ENCODE measurements around the gene CES4A.
"Not testable (repeated sequence)": the region's sequence is repeated elsewhere in the genome, so short reads cannot be mapped to it uniquely, and the experiment has no call there.

The CES4A gene

GRCh38 chr16:67024384-67025209, 36.2 kb downstream of the CES4A start:
- no peak for DNase-seq

DNA sequence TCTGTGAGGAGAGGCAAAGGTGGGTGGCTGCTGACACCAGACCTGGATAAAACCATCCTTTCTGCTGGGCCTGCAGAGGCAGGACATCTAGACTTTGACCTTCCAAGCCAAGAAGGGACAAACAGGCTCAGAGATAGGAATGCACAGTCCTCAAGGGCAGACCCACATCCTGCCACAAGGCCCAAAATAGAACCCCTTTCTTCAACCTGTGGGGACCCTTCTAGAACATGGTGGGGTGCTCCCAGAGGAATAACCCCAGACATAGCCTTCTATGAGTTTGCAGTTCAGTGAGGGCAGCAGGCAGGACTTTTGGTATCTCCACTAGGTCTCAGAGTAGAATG, 36.8 kb downstream of the CES4A start:
- no peak for DNase-seq

DNA sequence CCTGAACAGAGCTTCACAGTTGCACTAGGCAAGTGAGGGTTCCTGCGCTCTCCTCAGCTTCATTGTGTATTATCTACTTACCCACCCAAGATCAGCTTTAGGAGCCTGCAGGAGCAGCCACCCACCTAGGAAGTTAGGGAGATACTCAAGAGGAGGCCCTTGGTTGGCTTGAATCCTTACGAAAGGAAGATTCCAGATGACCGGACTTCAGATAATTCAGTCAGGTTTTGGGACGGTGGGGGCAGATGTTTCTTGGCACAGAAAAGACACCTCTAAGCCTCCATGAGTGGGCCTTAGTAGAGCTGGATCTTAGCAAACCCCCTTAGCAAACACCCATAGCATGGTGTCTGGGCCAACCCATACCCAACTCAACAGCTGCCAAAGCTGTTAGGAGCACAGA, 38.2 kb downstream of the CES4A start:
- no peak for DNase-seq

DNA sequence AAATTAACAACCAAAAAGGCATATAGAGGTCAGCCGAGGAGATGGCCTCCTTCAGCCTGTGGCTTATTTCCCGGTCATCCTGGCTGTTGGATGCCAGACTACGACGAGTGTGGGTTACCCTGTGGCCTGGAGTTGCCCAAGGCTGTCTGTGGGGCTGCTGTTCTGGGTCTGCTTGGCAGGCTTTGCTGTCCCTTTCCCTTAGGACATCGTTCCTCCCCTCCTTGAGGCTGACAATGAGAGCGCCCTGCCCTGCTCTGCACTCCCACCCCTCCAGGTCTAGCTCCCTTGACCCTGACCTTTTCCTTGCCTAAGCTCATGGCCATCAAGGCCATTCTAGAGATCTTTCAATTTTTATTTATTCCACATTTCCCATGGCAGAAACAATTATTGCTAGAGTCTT, 38.7 kb downstream of the CES4A start:
- no peak for DNase-seq

DNA sequence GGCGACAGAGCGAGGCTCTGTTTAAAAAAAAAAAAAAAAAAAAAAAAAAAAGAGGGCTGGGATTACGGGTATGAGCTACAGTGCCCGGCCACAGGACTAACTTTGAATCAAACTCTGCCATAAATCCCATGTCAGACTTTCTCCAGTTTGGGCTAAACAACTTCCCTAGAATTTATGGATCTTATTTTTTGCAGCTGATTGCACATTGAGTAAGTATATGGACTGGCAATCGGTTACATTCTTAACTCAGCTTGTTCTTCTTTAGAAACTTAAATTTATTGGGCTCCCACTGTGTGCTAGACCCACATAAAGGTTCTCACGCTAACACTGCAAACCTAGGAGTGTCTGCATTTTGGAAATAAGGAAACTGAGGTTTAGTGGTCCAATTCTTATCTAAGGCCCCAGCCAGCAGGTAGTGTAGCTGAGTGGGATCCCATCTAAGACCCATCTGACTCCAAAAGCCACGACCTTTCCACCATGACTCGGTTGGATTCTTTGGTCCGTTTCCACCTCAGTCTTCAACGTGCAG, 39.8 kb downstream of the CES4A start:
- DNase-seq = no peak

DNA sequence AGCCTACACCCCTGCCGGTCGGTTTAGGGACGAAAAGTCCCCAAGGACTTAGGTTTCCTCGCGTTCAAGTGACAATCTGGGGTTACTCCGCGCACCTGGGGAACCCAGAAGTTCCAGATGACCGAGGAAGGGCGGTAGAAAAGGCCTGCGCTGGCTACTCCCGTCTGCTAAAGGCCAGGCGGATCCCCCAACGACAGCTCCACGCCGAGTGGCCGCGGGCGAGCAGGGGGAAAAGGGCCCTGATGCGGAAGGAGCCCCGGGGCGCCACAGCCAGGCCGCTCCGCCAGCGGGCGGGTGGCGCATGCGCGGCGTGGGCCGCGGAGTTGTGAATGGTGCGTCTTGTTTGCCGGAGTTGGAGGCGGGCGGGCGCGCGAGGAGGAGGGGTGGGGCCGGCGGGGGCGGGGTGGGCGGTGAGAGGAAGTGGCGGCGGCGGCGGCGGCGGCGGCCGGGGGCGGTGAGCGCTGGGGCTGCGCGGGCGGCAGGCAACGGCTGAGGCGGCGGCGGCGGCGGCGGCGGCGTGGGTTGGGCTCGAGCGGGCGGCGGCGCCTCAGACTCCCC, 40.4 kb downstream of the CES4A start, which contains the start of gene CBFB:
Gene CBFB (plus strand): TSS at position 454 of the 558 bp plus-strand sequence. CDS start 259 bp downstream, outside the sequence.
- DNase-seq = no peak

GRCh38 chr16:67029254-67030096, 41.1 kb downstream of the CES4A start:
- no peak for DNase-seq

DNA sequence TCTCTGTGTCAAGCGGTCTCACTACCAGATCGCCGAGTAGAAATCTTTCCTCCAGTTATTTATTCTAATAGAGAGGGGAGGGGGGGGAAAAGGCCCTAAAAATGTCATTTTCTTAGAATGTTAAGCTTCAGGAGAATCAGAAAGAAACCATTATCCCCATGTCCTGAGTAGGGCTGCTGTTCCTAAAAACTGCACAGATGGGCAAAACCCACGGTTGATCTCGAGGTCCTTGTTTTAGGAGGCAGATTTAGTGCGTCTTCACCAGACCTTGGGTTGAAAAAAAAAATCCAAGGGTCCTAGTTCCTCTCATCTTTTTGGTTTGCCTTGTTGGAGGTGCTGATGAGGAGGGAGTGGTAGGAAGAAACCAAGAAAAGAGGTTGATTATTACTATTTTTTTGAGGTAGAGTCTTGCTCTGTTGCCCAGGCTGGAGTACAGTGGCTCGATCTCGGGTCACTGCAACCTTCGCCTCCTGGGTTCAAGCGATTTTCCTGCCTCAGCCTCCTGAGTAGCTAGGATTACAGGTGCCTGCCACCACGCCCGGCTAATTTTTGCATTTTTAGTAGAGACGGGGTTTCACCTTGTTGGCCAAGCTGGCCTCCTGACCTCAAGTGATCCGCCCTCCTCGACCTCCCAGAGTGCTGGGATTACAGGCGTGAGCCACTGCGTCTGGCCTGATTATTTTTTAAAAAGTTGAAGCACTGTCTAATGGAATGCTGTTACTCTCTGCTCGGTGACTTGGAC, 42.0 kb downstream of the CES4A start:
- DNase-seq = no peak

- no peak for DNase-seq
Observed at GRCh38 chr16:67034487-67034886, 46.1 kb downstream of the CES4A start.

DNA sequence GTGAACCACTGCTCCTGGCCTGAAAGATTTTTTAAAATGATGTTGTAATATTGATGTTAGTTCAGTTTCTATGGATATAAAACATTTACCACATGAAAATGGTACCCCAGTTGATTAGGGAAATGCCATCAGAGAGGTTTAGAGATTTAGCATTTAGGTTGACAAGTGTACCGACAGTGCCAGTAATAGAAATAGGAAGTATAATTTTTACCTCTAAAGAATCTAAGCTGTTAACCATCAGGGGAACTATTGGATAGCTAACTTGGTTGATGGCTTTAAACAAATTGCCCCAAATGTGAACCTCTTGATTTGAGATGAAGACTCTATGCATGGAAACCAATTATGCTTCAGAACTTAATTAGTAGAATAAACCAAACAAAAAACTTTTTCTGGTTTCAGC, 47.0 kb downstream of the CES4A start:
- no peak for DNase-seq

DNA sequence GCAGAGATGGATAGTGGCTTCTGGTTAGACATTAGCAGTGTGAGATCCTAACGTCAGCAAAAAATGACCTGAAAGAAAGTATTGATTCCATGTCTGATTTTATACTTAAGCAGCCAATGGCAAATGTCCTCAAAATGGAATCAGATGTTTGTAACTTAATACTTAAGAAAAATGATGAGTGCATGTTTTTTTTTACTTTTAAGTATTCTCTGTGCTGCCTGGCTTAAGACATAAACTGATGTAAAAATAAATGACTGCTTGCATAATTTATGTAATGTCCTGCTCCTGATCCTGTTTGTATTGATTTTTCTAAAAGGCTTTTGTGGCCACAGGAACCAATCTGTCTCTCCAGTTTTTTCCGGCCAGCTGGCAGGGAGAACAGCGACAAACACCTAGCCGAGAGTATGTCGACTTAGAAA, 47.9 kb downstream of the CES4A start:
- DNase-seq = no peak

GRCh38 chr16:67039260-67040020, 51.1 kb downstream of the CES4A start:
- no peak for DNase-seq

- DNase-seq = no peak
Observed at GRCh38 chr16:67040166-67040565, 51.8 kb downstream of the CES4A start.

GRCh38 chr16:67040906-67041305, 52.5 kb downstream of the CES4A start:
- DNase-seq = no peak

DNA sequence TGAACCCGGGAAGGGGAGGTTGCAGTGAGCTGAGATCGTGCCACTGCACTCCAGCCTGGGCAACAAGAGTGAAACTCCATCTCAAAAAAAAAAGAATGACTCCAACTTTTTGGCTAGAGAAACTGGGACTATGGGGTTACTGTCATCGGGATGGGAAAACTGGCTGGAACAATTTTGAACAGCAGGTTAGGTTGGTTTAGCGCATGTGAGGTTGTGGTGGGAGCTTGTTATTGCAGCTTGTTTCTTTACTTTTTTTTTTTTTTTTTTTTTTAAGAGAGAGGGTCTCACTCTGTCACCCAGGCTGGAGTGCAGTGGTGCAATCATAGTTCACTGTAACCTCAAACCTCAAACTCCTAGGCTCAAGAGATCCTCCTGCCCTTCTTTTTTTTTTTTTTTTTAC, 53.1 kb downstream of the CES4A start:
- not testable (repeated sequence) for DNase-seq

DNA sequence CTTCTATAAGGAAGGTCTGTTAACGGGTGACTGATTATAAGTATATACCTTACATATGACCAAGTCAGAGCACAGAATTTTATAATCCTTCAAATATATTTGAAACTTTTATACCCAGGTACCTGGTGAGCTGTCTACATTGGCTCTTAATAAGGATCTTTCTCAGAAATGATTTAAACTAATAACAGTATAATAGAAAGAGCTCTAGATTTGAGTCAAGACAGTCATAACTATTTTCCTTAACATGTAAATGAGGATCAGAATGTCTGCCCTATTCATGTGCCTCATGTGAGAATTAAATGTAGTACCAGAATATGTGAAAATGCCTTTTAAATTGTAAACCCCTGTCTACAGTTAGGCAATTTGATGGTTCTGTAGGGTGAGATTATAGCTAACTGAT, 55.0 kb downstream of the CES4A start:
- DNase-seq = no peak

DNA sequence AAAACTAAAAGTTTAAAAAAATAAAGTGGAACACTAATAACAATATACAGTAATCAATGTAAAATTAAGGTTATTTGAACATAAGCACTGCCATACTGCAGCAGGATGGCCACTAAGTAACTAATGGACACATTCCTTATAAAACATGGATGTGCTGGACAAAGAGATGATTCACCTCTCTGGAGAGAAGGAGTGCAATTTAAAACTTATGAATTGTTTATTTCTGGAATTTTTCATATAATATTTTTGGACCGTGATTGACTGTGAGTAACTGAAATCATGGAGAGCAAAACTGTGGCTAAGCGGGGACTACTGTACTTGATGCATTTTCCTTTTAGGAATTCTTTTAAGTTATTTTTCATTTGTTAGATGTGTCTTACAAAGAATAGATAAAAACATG, 62.4 kb downstream of the CES4A start:
- DNase-seq = no peak

DNA sequence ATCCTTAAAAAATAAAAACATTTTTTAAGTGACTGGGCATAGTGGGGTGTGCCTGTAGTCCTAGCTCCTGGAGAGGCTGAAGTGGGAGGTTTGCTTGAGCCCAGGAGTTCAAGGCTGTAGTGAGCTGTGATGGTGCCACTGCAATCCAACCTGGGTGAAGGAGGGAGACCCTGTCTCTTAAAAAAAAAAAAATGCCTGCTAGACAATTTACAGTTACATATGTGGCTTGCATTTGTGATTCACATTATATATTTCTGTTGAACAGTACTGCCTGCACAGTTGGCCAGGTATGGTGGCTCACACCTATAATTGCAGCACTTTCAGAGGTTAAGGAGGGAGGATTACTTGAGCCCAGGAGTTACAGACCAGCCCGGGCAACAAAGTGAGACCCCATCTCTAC, 64.0 kb downstream of the CES4A start:
- no peak for DNase-seq

DNA sequence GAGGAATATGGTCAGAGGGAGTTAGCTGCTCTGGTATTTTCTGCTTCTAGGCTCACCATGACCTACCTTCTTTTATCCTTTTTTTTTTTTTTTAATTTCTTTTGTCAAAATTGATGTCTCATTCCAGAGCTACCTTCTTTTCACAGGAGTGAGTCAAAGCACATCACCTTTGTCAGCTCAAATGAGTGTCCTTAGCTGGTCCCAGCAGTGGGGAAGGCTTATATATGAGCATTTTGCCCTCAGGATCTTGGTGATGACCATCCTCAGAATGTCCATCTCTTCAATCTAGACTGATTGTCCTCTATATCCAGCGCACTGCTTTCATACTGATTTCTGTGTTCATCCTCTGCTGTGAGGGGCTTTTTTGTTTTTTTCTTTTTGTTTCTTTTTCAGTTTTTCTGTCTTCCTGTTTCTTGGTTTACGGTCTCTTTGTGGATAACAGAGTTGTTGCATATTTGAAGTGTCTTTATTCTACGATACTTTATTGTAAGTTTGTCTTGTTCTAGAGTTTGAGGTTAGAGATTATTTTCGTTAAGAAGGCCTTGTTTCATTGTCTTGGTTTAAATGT, 65.5 kb downstream of the CES4A start:
- no peak for DNase-seq

DNA sequence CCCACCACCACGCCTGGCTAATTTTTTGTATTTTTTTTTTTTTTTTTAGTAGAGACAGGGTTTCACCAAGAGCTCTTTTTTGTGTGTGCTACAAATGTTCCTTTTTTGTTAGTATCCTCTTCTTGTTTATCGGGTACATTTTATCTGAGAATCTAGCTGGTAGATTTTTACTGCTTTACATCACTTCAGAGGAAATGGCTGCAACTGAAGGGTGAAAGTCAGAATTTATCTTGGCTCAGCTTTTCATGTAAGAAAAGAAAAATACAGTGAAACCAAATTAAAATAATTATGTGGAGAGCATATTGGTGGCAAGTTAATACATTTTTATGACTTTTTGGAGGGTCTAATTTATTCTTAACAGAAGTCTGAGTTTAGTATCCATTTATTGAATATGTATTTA, 66.5 kb downstream of the CES4A start:
- no peak for DNase-seq

GRCh38 chr16:67055712-67056487, 67.5 kb downstream of the CES4A start:
- no peak for DNase-seq

Data from cortex of kidney (tissue), 1 donor.